AG09319 (cell line): ENCODE measurements around the gene SMG6.

ENCODE experiments used
- DNase-seq: peaks from one replicate; pipeline ENCODE4 v3.0.0-alpha.2; 2010; ENCODE audit warnings: low read depth; ENCODE audit errors: extremely low read depth
- CTCF ChIP-seq: IDR thresholded peaks from 2 replicates; pipeline ENCODE4 v1.5.1; 2011; ENCODE audit warnings: low read depth, mild to moderate bottlenecking, inconsistent platforms, low read length, moderate library complexity

SMG6 gene

GRCh38 chr17:2197271-2197670 lies 106.3 kb downstream of the SMG6 start:
- no peak for TF ChIP-seq CTCF
- no peak for DNase-seq

GRCh38 chr17:2195729-2196128 lies 107.9 kb downstream of the SMG6 start:
- TF ChIP-seq CTCF: no peak
- DNase-seq: no peak

- no peak for TF ChIP-seq CTCF
- DNase-seq: no peak
Observed at GRCh38 chr17:2194889-2195335, 108.7 kb downstream of the SMG6 start.

GRCh38 chr17:2192367-2193057 lies 111.1 kb downstream of the SMG6 start:
- TF ChIP-seq CTCF: no peak
- peak; percentile 88 for DNase-seq

- no peak for TF ChIP-seq CTCF
- DNase-seq: no peak
Observed at GRCh38 chr17:2191785-2192184, 111.8 kb downstream of the SMG6 start.

- TF ChIP-seq CTCF: no peak
- DNase-seq: no peak
Observed at GRCh38 chr17:2191227-2191626, 112.4 kb downstream of the SMG6 start.

GRCh38 chr17:2190014-2190413 lies 113.6 kb downstream of the SMG6 start:
- TF ChIP-seq CTCF: no peak
- no peak for DNase-seq
